ENCODE data around the gene OASL.
A peak's percentile ranks its signal among the peaks of the same experiment; 100 is the strongest.

Gene OASL

DNA sequence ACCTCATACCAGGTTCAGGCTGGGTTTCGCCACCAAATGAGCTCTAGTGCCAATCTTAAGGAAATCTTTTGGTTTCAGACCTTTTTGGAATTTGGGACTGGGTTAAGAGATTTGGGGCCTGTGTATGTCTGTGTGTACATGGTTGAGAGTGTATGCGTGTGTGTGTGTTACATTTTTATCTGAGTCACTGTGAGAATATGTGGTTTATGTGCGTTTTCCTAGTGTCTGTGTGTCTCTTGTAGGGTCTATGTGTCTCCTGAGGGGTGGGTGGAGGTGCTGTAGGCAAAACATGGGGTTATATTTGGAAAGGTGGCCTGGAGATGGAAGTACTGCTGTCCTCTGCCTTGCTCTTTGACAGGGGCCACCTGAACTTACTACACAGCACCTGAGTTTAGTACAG lies 40.6 kb downstream of the OASL start (continued):
- TF ChIP-seq, protein P1, sequence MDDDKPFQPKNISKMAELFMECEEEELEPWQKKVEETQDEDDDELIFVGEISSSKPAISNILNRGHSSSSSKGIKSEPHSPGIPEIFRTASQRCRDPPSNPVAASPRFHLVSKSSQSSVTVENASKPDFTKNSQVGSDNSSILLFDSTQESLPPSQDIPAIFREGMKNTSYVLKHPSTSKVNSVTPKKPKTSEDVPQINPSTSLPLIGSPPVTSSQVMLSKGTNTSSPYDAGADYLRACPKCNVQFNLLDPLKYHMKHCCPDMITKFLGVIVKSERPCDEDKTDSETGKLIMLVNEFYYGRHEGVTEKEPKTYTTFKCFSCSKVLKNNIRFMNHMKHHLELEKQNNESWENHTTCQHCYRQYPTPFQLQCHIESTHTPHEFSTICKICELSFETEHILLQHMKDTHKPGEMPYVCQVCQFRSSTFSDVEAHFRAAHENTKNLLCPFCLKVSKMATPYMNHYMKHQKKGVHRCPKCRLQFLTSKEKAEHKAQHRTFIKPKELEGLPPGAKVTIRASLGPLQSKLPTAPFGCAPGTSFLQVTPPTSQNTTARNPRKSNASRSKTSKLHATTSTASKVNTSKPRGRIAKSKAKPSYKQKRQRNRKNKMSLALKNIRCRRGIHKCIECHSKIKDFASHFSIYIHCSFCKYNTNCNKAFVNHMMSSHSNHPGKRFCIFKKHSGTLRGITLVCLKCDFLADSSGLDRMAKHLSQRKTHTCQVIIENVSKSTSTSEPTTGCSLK (tag by site-specific recombination; IDR thresholded peaks at IDR 0.05), result no peak
- TF ChIP-seq ZNF223 (tag by site-specific recombination; IDR thresholded peaks at IDR 0.05), result no peak
- no peak for TF ChIP-seq ZNF610 (tag by site-specific recombination; IDR thresholded peaks at IDR 0.05; ENCODE audit: borderline replicate concordance)
- no peak for TF ChIP-seq SALL2 (tag by site-specific recombination; IDR thresholded peaks at IDR 0.05; ENCODE audit: borderline replicate concordance)
- TF ChIP-seq ZNF585B (tag by site-specific recombination; IDR thresholded peaks at IDR 0.05), result no peak
- TF ChIP-seq GLIS1 (tag by site-specific recombination; IDR thresholded peaks at IDR 0.05), result no peak
- TF ChIP-seq, protein P2, sequence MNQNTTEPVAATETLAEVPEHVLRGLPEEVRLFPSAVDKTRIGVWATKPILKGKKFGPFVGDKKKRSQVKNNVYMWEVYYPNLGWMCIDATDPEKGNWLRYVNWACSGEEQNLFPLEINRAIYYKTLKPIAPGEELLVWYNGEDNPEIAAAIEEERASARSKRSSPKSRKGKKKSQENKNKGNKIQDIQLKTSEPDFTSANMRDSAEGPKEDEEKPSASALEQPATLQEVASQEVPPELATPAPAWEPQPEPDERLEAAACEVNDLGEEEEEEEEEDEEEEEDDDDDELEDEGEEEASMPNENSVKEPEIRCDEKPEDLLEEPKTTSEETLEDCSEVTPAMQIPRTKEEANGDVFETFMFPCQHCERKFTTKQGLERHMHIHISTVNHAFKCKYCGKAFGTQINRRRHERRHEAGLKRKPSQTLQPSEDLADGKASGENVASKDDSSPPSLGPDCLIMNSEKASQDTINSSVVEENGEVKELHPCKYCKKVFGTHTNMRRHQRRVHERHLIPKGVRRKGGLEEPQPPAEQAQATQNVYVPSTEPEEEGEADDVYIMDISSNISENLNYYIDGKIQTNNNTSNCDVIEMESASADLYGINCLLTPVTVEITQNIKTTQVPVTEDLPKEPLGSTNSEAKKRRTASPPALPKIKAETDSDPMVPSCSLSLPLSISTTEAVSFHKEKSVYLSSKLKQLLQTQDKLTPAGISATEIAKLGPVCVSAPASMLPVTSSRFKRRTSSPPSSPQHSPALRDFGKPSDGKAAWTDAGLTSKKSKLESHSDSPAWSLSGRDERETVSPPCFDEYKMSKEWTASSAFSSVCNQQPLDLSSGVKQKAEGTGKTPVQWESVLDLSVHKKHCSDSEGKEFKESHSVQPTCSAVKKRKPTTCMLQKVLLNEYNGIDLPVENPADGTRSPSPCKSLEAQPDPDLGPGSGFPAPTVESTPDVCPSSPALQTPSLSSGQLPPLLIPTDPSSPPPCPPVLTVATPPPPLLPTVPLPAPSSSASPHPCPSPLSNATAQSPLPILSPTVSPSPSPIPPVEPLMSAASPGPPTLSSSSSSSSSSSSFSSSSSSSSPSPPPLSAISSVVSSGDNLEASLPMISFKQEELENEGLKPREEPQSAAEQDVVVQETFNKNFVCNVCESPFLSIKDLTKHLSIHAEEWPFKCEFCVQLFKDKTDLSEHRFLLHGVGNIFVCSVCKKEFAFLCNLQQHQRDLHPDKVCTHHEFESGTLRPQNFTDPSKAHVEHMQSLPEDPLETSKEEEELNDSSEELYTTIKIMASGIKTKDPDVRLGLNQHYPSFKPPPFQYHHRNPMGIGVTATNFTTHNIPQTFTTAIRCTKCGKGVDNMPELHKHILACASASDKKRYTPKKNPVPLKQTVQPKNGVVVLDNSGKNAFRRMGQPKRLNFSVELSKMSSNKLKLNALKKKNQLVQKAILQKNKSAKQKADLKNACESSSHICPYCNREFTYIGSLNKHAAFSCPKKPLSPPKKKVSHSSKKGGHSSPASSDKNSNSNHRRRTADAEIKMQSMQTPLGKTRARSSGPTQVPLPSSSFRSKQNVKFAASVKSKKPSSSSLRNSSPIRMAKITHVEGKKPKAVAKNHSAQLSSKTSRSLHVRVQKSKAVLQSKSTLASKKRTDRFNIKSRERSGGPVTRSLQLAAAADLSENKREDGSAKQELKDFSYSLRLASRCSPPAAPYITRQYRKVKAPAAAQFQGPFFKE (tag by site-specific recombination; IDR thresholded peaks at IDR 0.05; ENCODE audit: borderline replicate concordance), result no peak
- TF ChIP-seq ZNF138 (tag by site-specific recombination; IDR thresholded peaks at IDR 0.05; ENCODE audit: borderline replicate concordance), result no peak
- TF ChIP-seq, protein P3, sequence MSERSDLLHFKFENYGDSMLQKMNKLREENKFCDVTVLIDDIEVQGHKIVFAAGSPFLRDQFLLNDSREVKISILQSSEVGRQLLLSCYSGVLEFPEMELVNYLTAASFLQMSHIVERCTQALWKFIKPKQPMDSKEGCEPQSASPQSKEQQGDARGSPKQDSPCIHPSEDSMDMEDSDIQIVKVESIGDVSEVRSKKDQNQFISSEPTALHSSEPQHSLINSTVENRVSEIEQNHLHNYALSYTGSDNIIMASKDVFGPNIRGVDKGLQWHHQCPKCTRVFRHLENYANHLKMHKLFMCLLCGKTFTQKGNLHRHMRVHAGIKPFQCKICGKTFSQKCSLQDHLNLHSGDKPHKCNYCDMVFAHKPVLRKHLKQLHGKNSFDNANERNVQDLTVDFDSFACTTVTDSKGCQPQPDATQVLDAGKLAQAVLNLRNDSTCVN (tag by site-specific recombination; optimal IDR thresholded peaks at IDR 0.05), result no peak
- no peak for TF ChIP-seq KLF8 (tag by site-specific recombination; IDR thresholded peaks at IDR 0.05)
- no peak for TF ChIP-seq HOXA7 (CRISPR knock-in tag; IDR thresholded peaks at IDR 0.05; ENCODE audit: borderline replicate concordance)

DNA sequence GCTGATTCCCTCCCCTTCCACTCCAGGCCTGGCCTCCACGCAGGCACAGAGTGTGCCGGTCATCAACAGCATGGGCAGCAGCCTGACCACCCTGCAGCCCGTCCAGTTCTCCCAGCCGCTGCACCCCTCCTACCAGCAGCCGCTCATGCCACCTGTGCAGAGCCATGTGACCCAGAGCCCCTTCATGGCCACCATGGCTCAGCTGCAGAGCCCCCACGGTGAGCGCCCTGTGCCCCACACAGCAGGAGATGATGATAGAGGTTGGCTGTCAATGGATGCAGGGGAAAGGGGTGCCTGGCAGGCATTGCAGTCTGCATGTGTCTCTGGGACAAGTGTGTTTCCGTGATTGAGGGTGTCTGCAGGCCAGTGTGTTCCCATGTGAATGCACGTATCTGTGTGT lies 41.6 kb downstream of the OASL start:
- Histone ChIP-seq H3K4me1 (ENCODE audit: control insufficient read depth, insufficient read depth, low read length) (no peaks in the 10 kb centered on the region), H3K36me3 (ENCODE audit: control insufficient read depth in 2 of 2, insufficient read depth in 1 of 2, low read length in 2 of 2) (peaks cover under 1 to 20% of the 10 kb centered on the region in 2 experiments; a peak in 2 of 3 replicates), H3K27ac (ENCODE audit: extremely low read depth, low read depth, low read length) (no peak overlapping the region), H3K4me3 (ENCODE audit: low read depth, low read length) (no peak overlapping the region), H3K9me3 (ENCODE audit: control insufficient read depth, insufficient read depth, low read depth, low read length) (no peaks in the 10 kb centered on the region)
- POLR2A ChIA-PET, result no interaction called here
- peak; percentile 86 for TF ChIP-seq ZIC2 (tag by site-specific recombination; IDR thresholded peaks at IDR 0.05)
- TF ChIP-seq, protein P4, sequence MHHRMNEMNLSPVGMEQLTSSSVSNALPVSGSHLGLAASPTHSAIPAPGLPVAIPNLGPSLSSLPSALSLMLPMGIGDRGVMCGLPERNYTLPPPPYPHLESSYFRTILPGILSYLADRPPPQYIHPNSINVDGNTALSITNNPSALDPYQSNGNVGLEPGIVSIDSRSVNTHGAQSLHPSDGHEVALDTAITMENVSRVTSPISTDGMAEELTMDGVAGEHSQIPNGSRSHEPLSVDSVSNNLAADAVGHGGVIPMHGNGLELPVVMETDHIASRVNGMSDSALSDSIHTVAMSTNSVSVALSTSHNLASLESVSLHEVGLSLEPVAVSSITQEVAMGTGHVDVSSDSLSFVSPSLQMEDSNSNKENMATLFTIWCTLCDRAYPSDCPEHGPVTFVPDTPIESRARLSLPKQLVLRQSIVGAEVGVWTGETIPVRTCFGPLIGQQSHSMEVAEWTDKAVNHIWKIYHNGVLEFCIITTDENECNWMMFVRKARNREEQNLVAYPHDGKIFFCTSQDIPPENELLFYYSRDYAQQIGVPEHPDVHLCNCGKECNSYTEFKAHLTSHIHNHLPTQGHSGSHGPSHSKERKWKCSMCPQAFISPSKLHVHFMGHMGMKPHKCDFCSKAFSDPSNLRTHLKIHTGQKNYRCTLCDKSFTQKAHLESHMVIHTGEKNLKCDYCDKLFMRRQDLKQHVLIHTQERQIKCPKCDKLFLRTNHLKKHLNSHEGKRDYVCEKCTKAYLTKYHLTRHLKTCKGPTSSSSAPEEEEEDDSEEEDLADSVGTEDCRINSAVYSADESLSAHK (tag by site-specific recombination; IDR thresholded peaks at IDR 0.05), result no peak
- TF ChIP-seq SP2 (tag by site-specific recombination; IDR thresholded peaks at IDR 0.05), result no peak
- no peak for TF ChIP-seq ZNF350 (tag by site-specific recombination; IDR thresholded peaks at IDR 0.05)
- TF ChIP-seq, protein P5, sequence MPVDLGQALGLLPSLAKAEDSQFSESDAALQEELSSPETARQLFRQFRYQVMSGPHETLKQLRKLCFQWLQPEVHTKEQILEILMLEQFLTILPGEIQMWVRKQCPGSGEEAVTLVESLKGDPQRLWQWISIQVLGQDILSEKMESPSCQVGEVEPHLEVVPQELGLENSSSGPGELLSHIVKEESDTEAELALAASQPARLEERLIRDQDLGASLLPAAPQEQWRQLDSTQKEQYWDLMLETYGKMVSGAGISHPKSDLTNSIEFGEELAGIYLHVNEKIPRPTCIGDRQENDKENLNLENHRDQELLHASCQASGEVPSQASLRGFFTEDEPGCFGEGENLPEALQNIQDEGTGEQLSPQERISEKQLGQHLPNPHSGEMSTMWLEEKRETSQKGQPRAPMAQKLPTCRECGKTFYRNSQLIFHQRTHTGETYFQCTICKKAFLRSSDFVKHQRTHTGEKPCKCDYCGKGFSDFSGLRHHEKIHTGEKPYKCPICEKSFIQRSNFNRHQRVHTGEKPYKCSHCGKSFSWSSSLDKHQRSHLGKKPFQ (tag by site-specific recombination; IDR thresholded peaks at IDR 0.05), result no peak
- TF ChIP-seq ZNF302 (tag by site-specific recombination; IDR thresholded peaks at IDR 0.05; ENCODE audit: low read depth), result no peak
- TF ChIP-seq, protein P6, sequence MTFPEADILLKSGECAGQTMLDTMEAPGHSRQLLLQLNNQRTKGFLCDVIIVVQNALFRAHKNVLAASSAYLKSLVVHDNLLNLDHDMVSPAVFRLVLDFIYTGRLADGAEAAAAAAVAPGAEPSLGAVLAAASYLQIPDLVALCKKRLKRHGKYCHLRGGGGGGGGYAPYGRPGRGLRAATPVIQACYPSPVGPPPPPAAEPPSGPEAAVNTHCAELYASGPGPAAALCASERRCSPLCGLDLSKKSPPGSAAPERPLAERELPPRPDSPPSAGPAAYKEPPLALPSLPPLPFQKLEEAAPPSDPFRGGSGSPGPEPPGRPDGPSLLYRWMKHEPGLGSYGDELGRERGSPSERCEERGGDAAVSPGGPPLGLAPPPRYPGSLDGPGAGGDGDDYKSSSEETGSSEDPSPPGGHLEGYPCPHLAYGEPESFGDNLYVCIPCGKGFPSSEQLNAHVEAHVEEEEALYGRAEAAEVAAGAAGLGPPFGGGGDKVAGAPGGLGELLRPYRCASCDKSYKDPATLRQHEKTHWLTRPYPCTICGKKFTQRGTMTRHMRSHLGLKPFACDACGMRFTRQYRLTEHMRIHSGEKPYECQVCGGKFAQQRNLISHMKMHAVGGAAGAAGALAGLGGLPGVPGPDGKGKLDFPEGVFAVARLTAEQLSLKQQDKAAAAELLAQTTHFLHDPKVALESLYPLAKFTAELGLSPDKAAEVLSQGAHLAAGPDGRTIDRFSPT (tag by site-specific recombination; IDR thresholded peaks at IDR 0.05), result no peak
- CTCF ChIA-PET, result interaction anchor here (0.7 kb wide), 1 partner anchor 777 kb away, joined by 3 read pairs; no protein-coding TSS in a partner anchor

All from HEK293 (cell line).